ENCODE measurements around the gene WEE2. TPM values are rescaled to one million over a fixed set of nuclear protein-coding genes. Genes with fewer than 3 reads are reported as not detected.

The WEE2 gene
- total RNA-seq, 2 donors from 2014 or later = not detected

DNA sequence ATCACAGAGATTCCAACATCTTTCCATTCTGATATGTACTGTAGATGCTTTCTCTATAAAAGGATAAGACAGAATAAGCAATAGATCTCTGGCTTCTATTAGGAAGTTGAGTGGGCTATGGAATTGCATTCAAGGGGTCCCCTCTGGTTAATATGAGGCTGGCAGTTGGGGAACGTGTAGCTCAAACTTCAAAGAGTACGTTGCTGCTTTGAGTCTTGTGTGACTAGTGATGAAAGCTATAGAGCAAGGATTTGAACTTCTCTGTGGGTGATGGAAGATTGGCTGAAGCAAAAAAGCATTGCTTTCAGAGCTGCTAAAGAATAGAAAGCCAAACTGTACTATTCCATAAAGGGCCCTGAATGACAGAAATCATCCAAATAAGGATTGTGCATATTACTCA, 6.4 kb downstream of the WEE2 start:
- TF ChIP-seq, protein P1, sequence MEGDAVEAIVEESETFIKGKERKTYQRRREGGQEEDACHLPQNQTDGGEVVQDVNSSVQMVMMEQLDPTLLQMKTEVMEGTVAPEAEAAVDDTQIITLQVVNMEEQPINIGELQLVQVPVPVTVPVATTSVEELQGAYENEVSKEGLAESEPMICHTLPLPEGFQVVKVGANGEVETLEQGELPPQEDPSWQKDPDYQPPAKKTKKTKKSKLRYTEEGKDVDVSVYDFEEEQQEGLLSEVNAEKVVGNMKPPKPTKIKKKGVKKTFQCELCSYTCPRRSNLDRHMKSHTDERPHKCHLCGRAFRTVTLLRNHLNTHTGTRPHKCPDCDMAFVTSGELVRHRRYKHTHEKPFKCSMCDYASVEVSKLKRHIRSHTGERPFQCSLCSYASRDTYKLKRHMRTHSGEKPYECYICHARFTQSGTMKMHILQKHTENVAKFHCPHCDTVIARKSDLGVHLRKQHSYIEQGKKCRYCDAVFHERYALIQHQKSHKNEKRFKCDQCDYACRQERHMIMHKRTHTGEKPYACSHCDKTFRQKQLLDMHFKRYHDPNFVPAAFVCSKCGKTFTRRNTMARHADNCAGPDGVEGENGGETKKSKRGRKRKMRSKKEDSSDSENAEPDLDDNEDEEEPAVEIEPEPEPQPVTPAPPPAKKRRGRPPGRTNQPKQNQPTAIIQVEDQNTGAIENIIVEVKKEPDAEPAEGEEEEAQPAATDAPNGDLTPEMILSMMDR (IDR thresholded peaks at IDR 0.05) = no peak
- H3K4me3 ChIP-seq = no peak overlapping the region
- H3K27ac ChIP-seq = no peak overlapping the region
- no peaks in the 10 kb centered on the region for H3K4me1 ChIP-seq
- no peaks in the 10 kb centered on the region for H3K9me3 ChIP-seq
- H3K27me3 ChIP-seq = no peaks in the 10 kb centered on the region
- DNase-seq = no peak
- intact Hi-C loops (cut with DNase I) = no loop called here
- no peaks in the 10 kb centered on the region for H3K36me3 ChIP-seq
- H3K9ac ChIP-seq (ENCODE audit: low read depth in 2 of 2, low read length in 2 of 2) = no peak overlapping the region

DNA sequence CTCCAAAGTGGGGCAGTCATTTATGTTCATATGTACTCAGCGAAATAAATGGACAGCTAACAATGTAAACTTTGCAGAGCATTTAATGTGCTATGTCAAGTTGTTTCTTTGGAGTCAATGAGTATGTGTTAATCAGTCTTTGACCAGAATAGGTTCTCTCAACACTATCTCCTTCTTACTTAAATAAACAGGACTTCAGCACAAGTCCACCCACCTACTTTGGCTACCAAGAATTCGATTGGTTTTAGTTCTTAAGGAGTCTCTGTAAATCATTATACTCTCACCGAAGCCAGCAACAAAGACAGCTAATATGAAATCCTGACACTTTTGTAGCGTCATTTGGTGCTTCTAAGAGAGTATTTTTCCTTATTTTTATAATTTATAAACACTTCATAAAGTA, 6.9 kb downstream of the WEE2 start:
- Histone ChIP-seq H3K4me1 (no peaks in the 10 kb centered on the region), H3K27me3 (no peaks in the 10 kb centered on the region), H3K4me3 (no peak overlapping the region), H3K9ac (ENCODE audit: low read depth in 2 of 2, low read length in 2 of 2) (no peak overlapping the region), H3K36me3 (no peaks in the 10 kb centered on the region), H3K27ac (no peak overlapping the region), H3K9me3 (no peaks in the 10 kb centered on the region)
- TF ChIP-seq, protein P1 (IDR thresholded peaks at IDR 0.05) = no peak
- DNase-seq = no peak
- intact Hi-C loops (cut with DNase I) = no loop called here

DNA sequence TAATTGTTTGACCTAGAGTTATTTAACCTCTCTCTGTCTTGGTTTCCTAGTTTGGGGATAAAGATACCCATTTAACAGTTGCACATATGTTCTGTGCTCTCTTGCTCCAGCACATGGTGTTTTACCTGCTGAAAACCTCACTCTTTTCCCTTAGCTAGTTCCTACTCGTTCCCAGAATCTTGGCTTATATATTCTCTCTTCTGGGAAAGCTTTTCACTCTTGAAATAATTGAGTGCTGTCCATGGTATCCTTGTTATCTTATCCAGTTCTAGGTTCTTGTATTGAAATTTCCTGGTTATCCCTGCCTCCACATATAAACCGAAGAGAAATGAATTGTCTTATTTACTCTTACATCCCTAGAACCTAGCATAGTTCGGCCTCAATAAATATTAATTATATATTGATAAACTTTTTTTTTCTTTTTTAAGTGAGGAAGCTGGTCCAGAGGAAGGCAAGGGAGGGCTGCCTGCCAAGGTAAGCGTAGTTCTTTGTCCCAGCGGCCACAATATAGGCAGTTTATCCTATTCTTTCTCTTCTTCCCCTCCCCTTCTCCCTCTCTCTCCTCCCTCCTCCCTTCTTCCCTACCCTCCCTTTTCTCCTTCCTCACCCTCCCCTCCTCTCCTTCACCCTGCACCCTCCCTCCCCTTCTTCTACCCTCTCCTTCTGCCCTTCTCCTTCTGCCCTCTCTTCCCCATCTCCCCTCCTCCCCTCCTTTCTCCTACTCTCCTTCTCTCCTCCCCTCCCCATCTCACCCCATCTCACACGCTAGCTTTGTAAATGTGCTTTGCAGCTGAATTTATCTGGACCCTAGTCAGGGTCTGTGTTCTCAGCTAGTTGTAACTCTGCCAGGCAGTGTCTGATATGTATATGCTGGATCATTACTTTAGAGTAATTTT, 7.9 kb downstream of the WEE2 start:
- Histone ChIP-seq H3K4me3 (no peak overlapping the region), H3K27me3 (no peaks in the 10 kb centered on the region), H3K4me1 (no peaks in the 10 kb centered on the region), H3K27ac (no peak overlapping the region), H3K9me3 (no peaks in the 10 kb centered on the region), H3K36me3 (no peaks in the 10 kb centered on the region), H3K9ac (ENCODE audit: low read depth in 2 of 2, low read length in 2 of 2) (no peak overlapping the region)
- TF ChIP-seq, protein P1 (IDR thresholded peaks at IDR 0.05) = no peak
- no peak for DNase-seq
- intact Hi-C loops (cut with DNase I) = no loop called here

DNA sequence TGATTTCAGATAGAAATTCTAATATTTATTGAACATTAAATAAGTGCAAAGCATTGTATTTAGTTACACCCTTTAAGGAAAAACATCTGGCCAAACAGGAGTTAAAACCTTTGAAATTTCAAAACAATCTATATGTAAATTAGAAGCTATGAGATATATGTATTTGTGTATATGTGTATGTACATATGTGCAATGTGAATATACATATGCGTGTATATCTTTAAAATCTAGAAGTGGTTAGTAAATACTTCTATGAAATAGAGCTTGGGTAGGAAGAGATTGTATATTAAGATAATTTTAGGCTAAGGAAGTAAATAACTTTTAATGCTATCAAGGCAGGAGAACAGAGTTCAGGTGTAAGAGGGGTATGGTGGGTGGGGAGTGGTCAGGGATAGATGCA, 9.3 kb downstream of the WEE2 start:
- DNase-seq = no peak
- H3K27me3 ChIP-seq = no peaks in the 10 kb centered on the region
- intact Hi-C loops (cut with DNase I) = no loop called here
- H3K9me3 ChIP-seq = no peaks in the 10 kb centered on the region
- H3K9ac ChIP-seq (ENCODE audit: low read depth in 2 of 2, low read length in 2 of 2) = no peak overlapping the region
- H3K27ac ChIP-seq = no peak overlapping the region
- TF ChIP-seq, protein P1 (IDR thresholded peaks at IDR 0.05) = no peak
- no peaks in the 10 kb centered on the region for H3K36me3 ChIP-seq
- H3K4me3 ChIP-seq = no peak overlapping the region
- no peaks in the 10 kb centered on the region for H3K4me1 ChIP-seq

DNA sequence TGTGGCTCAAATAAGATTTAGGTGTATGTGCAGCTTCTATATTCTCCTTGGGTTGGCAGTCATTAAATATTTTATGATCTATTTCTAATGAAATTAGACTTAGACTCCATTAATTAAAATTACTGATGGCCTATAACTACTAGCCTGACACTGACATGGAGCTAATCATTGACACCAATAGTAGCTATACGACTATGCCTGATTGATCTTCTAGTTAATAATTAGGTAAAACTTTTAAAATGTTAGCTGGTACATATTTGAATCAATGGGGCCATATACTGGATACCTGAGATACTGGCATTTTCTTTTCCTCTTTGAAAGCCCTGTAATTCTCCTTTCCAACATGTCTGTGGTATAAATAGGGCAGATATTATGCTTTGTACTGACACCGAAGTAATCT, 14.4 kb downstream of the WEE2 start:
- no peak for DNase-seq
- no peak overlapping the region for H3K9ac ChIP-seq (ENCODE audit: low read depth in 2 of 2, low read length in 2 of 2)
- H3K27me3 ChIP-seq = no peaks in the 10 kb centered on the region
- H3K4me3 ChIP-seq = no peak overlapping the region
- H3K27ac ChIP-seq = no peak overlapping the region
- H3K4me1 ChIP-seq = no peaks in the 10 kb centered on the region
- no peaks in the 10 kb centered on the region for H3K36me3 ChIP-seq
- intact Hi-C loops (cut with DNase I) = no loop called here
- TF ChIP-seq, protein P1 (IDR thresholded peaks at IDR 0.05) = no peak
- no peaks in the 10 kb centered on the region for H3K9me3 ChIP-seq
